ENCODE measurements around the gene TOM1L2. TPM values are rescaled to one million over a fixed set of nuclear protein-coding genes. Genes with fewer than 3 reads are reported as not detected.

The TOM1L2 gene
- total RNA-seq, 1 donor from 2014 or later: 18.3 TPM

- intact Hi-C loops (cut with micrococcal nuclease): no loop called here
- DNase-seq (no peak), ATAC-seq (ENCODE audit: low read depth) (no peak)
- ChIA-PET POLR2A (no interaction called here), CTCF (no interaction called here)
- Mint-ChIP-seq H3K27ac (no peak overlapping the region), H3K9me3 (no peaks in the 10 kb centered on the region), H3K4me3 (no peak overlapping the region), H3K27me3 (no peaks in the 10 kb centered on the region), H3K36me3 (ENCODE audit: low read depth) (peaks cover 24% of the 10 kb centered on the region), H3K4me1 (no peaks in the 10 kb centered on the region)
- no peak for TF ChIP-seq CTCF (IDR thresholded peaks at IDR 0.05)
Observed at GRCh38 chr17:17904166-17905035, 67.8 kb downstream of the TOM1L2 start.

- H3K36me3 Mint-ChIP-seq (ENCODE audit: low read depth): peaks cover 32% of the 10 kb centered on the region
- H3K27me3 Mint-ChIP-seq: no peaks in the 10 kb centered on the region
- H3K4me3 Mint-ChIP-seq: no peak overlapping the region
- intact Hi-C loops (cut with micrococcal nuclease): no loop called here
- POLR2A ChIA-PET: no interaction called here
- CTCF ChIA-PET: no interaction called here
- ATAC-seq (ENCODE audit: low read depth) (no peak), DNase-seq (no peak)
- H3K4me1 Mint-ChIP-seq: no peaks in the 10 kb centered on the region
- no peak for TF ChIP-seq CTCF (IDR thresholded peaks at IDR 0.05)
- H3K27ac Mint-ChIP-seq: no peak overlapping the region
- no peaks in the 10 kb centered on the region for H3K9me3 Mint-ChIP-seq
Observed at GRCh38 chr17:17902877-17903276, 69.3 kb downstream of the TOM1L2 start.

DNA sequence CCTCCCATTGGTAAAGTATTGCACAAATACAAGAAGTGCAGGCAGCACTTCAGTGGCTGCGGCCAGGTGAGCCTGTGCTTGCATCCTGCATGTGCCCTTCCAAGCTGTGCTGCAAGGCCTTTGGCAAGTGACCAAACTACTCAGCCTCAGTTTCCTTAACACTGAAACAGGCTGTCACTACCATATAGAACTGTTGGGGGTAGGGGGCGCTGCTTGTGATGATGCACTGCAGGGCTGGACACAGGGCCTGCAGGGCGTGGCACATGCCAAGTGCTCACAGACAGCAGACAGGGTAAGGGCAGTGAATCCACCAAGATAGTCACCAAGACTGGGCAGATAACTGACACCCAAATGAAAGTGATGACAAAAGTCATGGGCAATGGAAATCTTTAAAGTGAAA, 69.8 kb downstream of the TOM1L2 start:
- intact Hi-C loops (cut with micrococcal nuclease): no loop called here
- DNase-seq (no peak), ATAC-seq (ENCODE audit: low read depth) (no peak)
- no peak overlapping the region for H3K4me3 Mint-ChIP-seq
- H3K9me3 Mint-ChIP-seq: no peaks in the 10 kb centered on the region
- TF ChIP-seq CTCF (IDR thresholded peaks at IDR 0.05): no peak
- H3K27ac Mint-ChIP-seq: no peak overlapping the region
- H3K4me1 Mint-ChIP-seq: peaks cover 1% of the 10 kb centered on the region
- H3K27me3 Mint-ChIP-seq: no peaks in the 10 kb centered on the region
- ChIA-PET POLR2A (no interaction called here), CTCF (no interaction called here)
- H3K36me3 Mint-ChIP-seq (ENCODE audit: low read depth): peaks cover 35% of the 10 kb centered on the region

DNA sequence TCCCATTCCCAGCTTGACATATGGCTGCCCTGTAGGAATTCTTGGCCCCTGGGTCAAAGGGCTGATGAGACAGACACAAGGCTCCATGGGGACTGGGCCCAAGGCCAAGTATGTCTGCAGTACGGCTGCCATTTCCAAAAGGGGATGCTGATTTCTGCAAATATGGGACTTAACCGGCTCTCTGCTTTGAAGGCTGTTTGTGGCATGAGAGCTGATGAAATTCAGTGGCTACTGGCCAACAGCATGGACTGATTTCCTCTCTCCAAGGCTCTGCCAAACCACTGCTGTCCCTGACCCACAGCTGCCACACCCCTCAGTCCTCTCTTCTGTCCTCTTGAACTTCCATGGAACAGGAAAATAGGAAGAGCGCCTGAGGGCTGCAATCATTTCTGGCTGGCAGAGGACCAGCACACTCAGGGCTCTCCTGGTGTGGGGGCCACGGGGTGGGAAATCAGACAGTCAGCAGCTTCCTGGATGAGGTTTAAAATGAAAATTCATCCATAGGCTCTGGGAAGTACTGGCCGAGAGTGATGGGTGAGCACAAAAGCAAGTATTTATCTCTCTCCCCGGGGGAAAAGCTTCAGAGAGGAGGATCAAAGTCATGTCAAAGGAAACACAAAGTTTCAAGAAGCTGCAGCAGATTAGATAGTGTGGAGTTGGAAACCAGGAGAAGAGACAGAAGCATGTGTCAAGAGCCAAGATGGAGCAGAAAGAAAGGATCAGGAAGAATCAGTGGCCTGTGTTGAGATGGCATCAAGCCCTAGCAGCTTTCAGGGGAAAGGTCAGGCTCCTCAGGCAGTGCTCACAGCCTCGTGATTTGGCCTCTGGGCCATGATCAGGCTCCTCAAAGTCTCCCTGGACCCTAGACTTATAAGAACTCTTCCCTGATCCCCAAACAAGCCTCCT, 71.3 kb downstream of the TOM1L2 start:
- H3K27me3 Mint-ChIP-seq: no peaks in the 10 kb centered on the region
- no peak for DNase-seq
- peaks cover 1% of the 10 kb centered on the region for H3K4me1 Mint-ChIP-seq
- no peaks in the 10 kb centered on the region for H3K9me3 Mint-ChIP-seq
- intact Hi-C loops (cut with micrococcal nuclease): no loop called here
- no peak overlapping the region for H3K4me3 Mint-ChIP-seq
- no peak for ATAC-seq (ENCODE audit: low read depth)
- H3K36me3 Mint-ChIP-seq (ENCODE audit: low read depth): peaks cover 36% of the 10 kb centered on the region
- TF ChIP-seq CTCF (IDR thresholded peaks at IDR 0.05): no peak
- CTCF ChIA-PET: no interaction called here
- no peak overlapping the region for H3K27ac Mint-ChIP-seq
- POLR2A ChIA-PET: no interaction called here

GRCh38 chr17:17899486-17899885, 72.7 kb downstream of the TOM1L2 start:
- H3K27me3 Mint-ChIP-seq: no peaks in the 10 kb centered on the region
- H3K4me1 Mint-ChIP-seq: peaks cover 1% of the 10 kb centered on the region
- no peak for DNase-seq
- H3K27ac Mint-ChIP-seq: no peak overlapping the region
- no peak for ATAC-seq (ENCODE audit: low read depth)
- CTCF ChIA-PET: no interaction called here
- peaks cover 38% of the 10 kb centered on the region for H3K36me3 Mint-ChIP-seq (ENCODE audit: low read depth)
- intact Hi-C loops (cut with micrococcal nuclease): no loop called here
- POLR2A ChIA-PET: no interaction called here
- TF ChIP-seq CTCF (IDR thresholded peaks at IDR 0.05): no peak
- H3K4me3 Mint-ChIP-seq: no peak overlapping the region
- no peaks in the 10 kb centered on the region for H3K9me3 Mint-ChIP-seq

Data from activated B cell treated with CpG ODN at 0.5 μM for 24 hours (primary cell).